PFSK-1 (cell line): ENCODE data around the gene GNG12.

Experiments
- FOXP2 ChIP-seq: optimal IDR thresholded peaks from 2 replicates; pipeline ENCODE3; 2011; ENCODE audit warnings: borderline replicate concordance, control low read depth, inconsistent platforms; ENCODE audit not compliant: insufficient read depth; ENCODE audit errors: extremely low read length, extremely low read depth
- POLR2AphosphoS5 ChIP-seq: IDR thresholded peaks from 2 replicates; pipeline ENCODE4 v1.6.1; 2012; ENCODE audit warnings: low read depth, mild to moderate bottlenecking, control low read depth, low read length, moderate library complexity
- SIN3A ChIP-seq: IDR thresholded peaks from 2 replicates; pipeline ENCODE4 v1.6.1; 2012; ENCODE audit warnings: mild to moderate bottlenecking, low read length, moderate library complexity, borderline replicate concordance; ENCODE audit not compliant: insufficient read depth
- TAF1 ChIP-seq: IDR thresholded peaks from 2 replicates; pipeline ENCODE4 v1.6.1; 2012; ENCODE audit warnings: low read length, control low read depth, borderline replicate concordance; ENCODE audit not compliant: insufficient read depth
- TF ChIP-seq, protein P1 (sequence below), 2 experiments: IDR thresholded peaks; 2 replicates each; pipeline versions ENCODE4 v1.6.1 to v1.8.0; 2011 to 2012; ENCODE audit warnings: low read depth in 2 of 2, low read length in 2 of 2, control low read depth in 1 of 2, inconsistent platforms in 1 of 2, mild to moderate bottlenecking in 1 of 2, moderate library complexity in 1 of 2; ENCODE audit not compliant: insufficient read depth in 1 of 2

Gene GNG12

DNA sequence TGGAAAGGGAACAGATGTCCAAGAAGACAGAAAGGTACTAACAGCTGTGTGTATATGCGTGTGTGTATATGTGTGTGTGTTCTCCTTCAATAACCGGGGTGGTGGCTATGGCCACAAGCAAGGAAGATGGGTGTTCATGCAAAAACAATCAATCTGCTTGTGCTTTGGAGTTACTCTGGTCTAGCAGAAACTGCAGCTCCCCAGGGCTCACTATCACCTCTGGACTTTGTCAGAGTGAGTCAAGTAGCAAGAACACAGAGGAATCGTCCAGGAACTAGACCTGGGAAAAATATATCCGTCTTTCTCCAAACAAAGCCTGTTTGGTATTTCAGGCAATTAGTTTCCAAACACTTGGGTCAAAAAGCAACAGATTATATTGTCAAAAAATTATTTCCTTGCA lies 68.6 kb downstream of the GNG12 start:
- TF ChIP-seq POLR2AphosphoS5: no peak
- no peak for TF ChIP-seq FOXP2
- no peak for TF ChIP-seq TAF1

DNA sequence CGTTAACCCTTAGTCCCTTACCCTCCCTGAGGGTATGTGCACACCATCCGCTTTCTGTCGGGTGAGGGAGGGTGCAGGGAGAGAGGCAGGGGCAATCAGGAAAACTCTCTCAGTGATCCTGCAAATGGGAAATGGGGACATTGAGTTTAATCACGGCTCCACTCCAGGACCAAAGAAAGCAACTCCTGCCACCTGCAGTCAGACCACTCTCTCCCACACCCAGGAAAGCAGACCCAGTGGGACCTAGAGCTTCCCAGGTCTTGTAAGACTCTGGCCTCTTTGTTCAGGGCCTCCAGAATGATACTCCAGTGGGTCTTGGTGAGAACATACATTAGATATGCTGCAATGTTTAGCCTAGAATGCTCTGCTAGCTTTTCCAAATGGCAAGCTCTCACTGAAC lies 71.5 kb downstream of the GNG12 start:
- no peak for TF ChIP-seq SIN3A
- TF ChIP-seq POLR2AphosphoS5: no peak
- TF ChIP-seq, protein P1, sequence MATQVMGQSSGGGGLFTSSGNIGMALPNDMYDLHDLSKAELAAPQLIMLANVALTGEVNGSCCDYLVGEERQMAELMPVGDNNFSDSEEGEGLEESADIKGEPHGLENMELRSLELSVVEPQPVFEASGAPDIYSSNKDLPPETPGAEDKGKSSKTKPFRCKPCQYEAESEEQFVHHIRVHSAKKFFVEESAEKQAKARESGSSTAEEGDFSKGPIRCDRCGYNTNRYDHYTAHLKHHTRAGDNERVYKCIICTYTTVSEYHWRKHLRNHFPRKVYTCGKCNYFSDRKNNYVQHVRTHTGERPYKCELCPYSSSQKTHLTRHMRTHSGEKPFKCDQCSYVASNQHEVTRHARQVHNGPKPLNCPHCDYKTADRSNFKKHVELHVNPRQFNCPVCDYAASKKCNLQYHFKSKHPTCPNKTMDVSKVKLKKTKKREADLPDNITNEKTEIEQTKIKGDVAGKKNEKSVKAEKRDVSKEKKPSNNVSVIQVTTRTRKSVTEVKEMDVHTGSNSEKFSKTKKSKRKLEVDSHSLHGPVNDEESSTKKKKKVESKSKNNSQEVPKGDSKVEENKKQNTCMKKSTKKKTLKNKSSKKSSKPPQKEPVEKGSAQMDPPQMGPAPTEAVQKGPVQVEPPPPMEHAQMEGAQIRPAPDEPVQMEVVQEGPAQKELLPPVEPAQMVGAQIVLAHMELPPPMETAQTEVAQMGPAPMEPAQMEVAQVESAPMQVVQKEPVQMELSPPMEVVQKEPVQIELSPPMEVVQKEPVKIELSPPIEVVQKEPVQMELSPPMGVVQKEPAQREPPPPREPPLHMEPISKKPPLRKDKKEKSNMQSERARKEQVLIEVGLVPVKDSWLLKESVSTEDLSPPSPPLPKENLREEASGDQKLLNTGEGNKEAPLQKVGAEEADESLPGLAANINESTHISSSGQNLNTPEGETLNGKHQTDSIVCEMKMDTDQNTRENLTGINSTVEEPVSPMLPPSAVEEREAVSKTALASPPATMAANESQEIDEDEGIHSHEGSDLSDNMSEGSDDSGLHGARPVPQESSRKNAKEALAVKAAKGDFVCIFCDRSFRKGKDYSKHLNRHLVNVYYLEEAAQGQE (IDR thresholded peaks at IDR 0.05; ENCODE audit: insufficient read depth in 1 of 2, low read depth in 2 of 2, low read length in 2 of 2): no peak
- TF ChIP-seq FOXP2: no peak
- TF ChIP-seq TAF1: no peak

DNA sequence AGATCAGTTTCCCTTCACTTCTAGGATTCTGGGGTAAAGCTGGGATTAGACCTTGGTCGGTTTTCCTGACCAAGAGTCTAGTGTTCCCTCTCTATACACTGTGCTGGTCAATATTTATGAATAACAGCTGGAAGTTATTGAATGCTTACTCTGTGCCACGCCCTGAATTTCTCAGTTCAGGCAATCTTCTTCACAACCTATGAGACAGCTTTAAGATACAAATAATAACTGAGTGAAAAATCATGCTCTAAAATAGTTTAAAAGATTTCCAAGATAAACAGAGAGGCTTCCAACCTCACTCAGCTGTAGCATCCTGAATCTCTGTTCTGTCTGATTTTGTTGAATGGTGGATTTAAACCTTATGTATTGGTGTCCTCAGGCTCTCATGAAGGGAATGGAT lies 72.2 kb downstream of the GNG12 start:
- TF ChIP-seq SIN3A (no peak), POLR2AphosphoS5 (no peak), TAF1 (no peak), FOXP2 (no peak)
- TF ChIP-seq, protein P1 (IDR thresholded peaks at IDR 0.05; ENCODE audit: insufficient read depth in 1 of 2, low read depth in 2 of 2, low read length in 2 of 2): no peak

DNA sequence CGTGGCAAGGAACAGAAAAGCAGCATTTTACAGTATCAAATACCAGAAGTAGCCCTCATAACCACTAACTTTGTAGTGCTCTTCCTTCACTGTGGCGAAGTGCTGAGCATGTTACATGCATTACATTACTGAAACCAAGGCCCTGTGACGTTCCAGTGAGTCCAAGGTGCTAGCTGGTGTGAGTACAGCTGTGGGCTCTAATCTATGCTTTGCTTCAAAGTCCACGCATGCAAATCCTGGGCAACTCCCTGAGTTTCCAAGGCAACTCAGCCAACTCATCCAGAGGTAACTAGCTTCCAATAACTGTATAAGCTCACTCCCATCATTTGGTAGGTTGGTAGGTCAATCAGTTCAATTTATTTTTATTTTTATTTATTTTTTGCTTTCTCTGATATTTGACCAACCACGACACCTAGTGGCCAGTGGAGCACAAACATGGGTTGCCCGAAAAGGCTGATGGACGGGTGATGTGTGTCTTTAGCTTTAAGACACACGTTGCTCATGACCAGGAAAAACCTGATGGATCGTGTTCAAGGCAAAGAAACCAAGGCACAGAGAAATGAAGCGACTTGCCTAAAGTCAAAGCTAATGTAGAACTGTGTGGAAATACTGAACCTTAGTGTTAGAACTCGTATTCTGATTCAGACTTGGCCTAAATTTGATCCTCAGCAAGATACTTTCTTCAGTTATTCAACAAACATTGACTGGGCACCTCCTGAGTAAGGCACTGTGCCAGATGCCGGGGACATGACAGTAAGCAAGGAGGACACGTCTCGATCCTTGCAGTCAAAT lies 73.0 kb downstream of the GNG12 start:
- TF ChIP-seq FOXP2 (no peak), TAF1 (no peak), SIN3A (no peak), POLR2AphosphoS5 (no peak)
- TF ChIP-seq, protein P1 (IDR thresholded peaks at IDR 0.05; ENCODE audit: insufficient read depth in 1 of 2, low read depth in 2 of 2, low read length in 2 of 2): no peak

DNA sequence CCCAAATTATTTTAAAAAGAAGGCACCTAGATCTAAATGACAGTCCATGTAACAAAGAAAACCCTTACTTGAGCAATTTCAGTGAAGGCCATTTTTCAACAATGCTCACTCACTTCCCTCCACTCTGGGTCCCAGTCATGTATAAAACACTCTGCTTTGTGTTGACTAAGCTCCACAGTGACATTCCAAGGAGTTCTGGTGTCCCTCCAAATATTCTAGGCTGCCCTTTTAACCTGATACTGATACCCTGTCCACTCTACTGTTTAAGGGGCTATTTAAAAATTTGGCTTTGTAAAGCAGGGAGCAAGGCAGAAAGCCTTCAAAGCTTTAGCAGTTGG lies 73.6 kb downstream of the GNG12 start:
- TF ChIP-seq TAF1 (no peak), SIN3A (no peak), POLR2AphosphoS5 (no peak), FOXP2 (no peak)
- TF ChIP-seq, protein P1 (IDR thresholded peaks at IDR 0.05; ENCODE audit: insufficient read depth in 1 of 2, low read depth in 2 of 2, low read length in 2 of 2): no peak
